ENCODE data around the gene WDFY2.

WDFY2 gene

DNA sequence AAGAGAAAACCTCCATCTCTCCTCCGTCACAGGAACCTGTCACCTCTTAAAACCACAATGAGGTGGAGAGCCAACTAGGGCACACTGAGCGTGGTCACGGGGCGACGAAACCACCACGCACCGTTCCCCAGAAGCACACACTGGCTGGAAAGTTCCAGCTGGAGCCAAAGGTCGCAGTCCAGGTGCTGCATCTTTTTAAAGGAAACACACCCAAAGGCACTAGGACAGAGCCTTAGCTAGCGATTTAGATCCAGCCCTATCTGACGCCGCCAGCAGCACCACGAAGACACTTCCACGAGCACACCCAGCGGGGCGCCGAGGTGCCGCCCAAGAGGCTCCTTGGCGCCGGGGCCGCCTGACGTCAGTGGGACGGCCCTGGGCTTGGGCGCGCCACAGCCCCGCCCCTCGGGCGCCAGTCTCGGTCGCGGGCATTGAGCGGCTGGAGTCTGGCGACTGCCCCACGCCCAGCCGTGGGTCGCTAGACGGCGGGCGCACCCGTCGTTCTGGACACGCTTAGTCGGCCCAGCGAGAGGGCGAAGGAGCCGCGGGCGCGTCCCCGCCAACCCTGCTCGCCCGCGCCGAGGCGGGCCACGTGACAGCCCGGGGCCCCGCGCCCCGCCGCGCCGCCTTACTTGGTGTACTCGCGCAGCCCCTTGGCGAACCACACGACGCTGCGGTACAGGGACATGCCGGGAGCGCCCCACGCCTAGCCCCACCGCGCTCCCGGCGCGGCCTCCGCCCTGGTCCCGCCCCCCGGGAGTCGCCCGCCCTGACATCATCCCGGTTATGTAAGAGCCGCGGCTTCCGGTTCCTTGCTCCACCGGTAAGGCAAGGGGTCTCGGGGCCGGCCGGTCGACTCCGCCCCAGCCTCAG is 219.4 kb downstream of the WDFY2 start, which contains the start of gene DHRS12:
DHRS12 (minus strand) TSS at position 742 of the 873 bp plus-strand sequence. CDS start 4,504 bp downstream, outside the sequence.
- DNase-seq = peak; percentile 73 to 76

DNA sequence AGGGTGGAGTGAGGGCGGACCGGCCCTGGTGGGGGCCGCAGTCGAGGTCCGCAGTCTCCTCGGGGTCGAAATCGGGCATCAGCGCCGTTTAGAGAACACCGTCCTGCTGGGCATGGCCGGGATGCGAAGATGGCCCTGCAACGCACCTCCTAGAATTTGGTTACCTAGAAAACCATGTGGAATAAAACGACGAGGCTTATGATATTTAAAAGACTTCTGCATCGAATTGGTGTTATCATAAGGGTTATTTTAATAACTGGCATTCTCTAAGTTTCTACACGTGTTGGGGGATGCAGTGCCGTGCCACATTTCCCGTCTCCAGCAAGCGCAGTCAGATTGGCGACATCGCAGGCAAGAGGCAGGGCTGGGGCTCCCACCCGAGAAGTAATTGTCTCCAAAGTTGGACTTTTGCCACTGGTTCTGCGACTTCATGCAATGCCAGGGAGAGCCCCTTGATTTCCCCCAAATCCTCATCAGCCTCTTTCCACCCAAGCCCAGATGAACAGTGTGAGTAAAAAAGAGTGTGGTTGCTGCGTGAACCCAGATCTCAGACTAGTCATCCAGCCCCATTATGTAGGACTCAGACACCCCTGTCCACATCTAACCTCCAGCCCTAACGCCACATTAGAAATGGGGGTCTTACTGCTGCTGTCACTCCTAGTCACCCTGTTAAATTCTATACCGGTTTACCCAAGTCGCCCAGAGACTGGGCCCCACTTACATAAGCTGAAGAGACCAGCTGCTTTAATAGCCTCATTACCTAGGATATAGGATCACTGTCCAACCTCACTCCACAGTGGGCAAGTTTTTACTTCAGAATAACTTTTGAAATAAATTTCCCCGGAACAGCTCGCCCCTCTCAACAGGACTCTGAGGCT is 220.3 kb downstream of the WDFY2 start:
- no peak for DNase-seq

GRCh38 chr13:51805313-51805712 is 221.1 kb downstream of the WDFY2 start:
- no peak for DNase-seq

DNA sequence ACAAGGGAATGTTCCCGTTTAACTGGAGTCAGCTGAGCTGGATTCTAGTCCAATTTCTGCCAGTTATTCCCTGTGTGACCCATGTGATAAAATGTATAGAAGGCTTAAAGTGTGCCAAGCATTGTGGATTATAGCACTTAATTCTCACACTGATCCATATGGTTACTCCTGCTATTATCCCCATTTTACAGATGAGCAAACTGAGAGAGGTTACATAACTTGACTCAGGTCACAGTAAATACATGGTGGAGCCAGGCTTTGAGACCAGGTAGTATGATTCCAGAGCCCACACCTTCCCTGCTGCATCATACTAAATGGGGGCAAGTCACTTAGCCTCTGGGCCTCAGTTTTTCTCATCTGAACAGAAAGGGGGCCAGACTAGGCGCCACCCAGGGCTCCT is 221.7 kb downstream of the WDFY2 start:
- no peak for DNase-seq

- DNase-seq = no peak
These were observed 222.3 kb downstream of the WDFY2 start for GRCh38 chr13:51806566-51806965.

GRCh38 chr13:51807041-51807440 is 222.8 kb downstream of the WDFY2 start:
- no peak for DNase-seq

GRCh38 chr13:51808811-51809210 is 224.5 kb downstream of the WDFY2 start:
- no peak for DNase-seq

GRCh38 chr13:51811046-51811445 is 226.8 kb downstream of the WDFY2 start:
- no peak for DNase-seq

GRCh38 chr13:51811920-51812451 is 227.7 kb downstream of the WDFY2 start:
- DNase-seq = no peak

GRCh38 chr13:51814071-51814470 is 229.8 kb downstream of the WDFY2 start:
- no peak for DNase-seq

- DNase-seq = peak; percentile 67 to 72
These were observed 230.8 kb downstream of the WDFY2 start for GRCh38 chr13:51814825-51815650.

DNA sequence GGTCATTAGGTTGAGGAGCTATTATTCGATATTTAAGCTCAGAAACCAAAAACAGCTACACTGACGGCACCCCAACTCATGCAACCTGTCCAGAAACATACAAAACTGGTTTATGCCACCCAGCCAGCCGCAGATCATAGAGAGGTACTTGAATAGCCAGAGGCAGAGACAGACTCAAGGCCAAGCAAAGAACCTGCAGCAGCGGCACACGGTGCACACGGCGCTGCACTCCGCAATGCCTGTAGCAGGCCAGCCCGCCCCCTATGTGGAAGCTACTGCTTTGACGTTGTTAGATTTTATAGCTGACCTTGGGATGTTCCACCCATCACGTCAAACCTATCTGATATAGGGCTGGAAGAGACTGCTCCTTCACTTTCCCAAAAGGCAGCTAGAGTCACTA is 231.6 kb downstream of the WDFY2 start:
- no peak for DNase-seq

GRCh38 chr13:51816604-51817249 is 232.5 kb downstream of the WDFY2 start:
- DNase-seq = no peak
